Neural cell (in vitro differentiated cells): ENCODE results near the gene SNAPC2.

Experiments
- EP300 ChIP-seq: fragments of 450-650 bp; conservative IDR thresholded peaks from 2 replicates; pipeline ENCODE4 v1.6.1; 2014; ENCODE audit warnings: antibody characterized with exemption, mild to moderate bottlenecking, moderate library complexity; ENCODE audit not compliant: poor library complexity, severe bottlenecking
- MXI1 ChIP-seq: fragments of 450-650 bp; conservative IDR thresholded peaks from 2 replicates; pipeline ENCODE4 v1.6.1; 2014; ENCODE audit warnings: antibody characterized with exemption, mild to moderate bottlenecking; ENCODE audit not compliant: poor library complexity, severe bottlenecking
- POLR2AphosphoS5 ChIP-seq: IDR thresholded peaks from 2 replicates; pipeline ENCODE4 v1.6.1; 2012
- REST ChIP-seq: IDR thresholded peaks from 2 replicates; pipeline ENCODE4 v1.6.1; 2012; ENCODE audit warnings: borderline replicate concordance
- TAF1 ChIP-seq: IDR thresholded peaks from 2 replicates; pipeline ENCODE4 v1.6.1; 2012; ENCODE audit warnings: low read depth
- TF ChIP-seq, protein P1 (sequence below): fragments of 450-650 bp; IDR thresholded peaks from 2 replicates; pipeline ENCODE4 v1.5.1; 2014; ENCODE audit warnings: antibody characterized with exemption, mild to moderate bottlenecking, moderate library complexity; ENCODE audit not compliant: poor library complexity, severe bottlenecking

GRCh38 chr19:7921302-7921966, 1.3 kb downstream of the SNAPC2 start:
- TF ChIP-seq POLR2AphosphoS5: no peak
- no peak for TF ChIP-seq EP300
- TF ChIP-seq REST: no peak
- TF ChIP-seq, protein P1, sequence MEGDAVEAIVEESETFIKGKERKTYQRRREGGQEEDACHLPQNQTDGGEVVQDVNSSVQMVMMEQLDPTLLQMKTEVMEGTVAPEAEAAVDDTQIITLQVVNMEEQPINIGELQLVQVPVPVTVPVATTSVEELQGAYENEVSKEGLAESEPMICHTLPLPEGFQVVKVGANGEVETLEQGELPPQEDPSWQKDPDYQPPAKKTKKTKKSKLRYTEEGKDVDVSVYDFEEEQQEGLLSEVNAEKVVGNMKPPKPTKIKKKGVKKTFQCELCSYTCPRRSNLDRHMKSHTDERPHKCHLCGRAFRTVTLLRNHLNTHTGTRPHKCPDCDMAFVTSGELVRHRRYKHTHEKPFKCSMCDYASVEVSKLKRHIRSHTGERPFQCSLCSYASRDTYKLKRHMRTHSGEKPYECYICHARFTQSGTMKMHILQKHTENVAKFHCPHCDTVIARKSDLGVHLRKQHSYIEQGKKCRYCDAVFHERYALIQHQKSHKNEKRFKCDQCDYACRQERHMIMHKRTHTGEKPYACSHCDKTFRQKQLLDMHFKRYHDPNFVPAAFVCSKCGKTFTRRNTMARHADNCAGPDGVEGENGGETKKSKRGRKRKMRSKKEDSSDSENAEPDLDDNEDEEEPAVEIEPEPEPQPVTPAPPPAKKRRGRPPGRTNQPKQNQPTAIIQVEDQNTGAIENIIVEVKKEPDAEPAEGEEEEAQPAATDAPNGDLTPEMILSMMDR: no peak
- no peak for TF ChIP-seq MXI1
- no peak for TF ChIP-seq TAF1
